Uterus (tissue), 2 donors: Measurements from ENCODE around the gene ZNF469.

Experiments used
- POLR2A ChIP-seq, 2 donors: fragments of 450-650 bp; IDR thresholded peaks; one replicate each; pipeline ENCODE4 v1.6.1; 2016; ENCODE audit warnings: antibody characterized with exemption in 2 of 2, mild to moderate bottlenecking in 1 of 2, moderate library complexity in 1 of 2
- TF ChIP-seq, protein P1 (sequence below), 4 experiments: fragments of 200-600 bp in 2 of 4; fragments of 450-650 bp in 2 of 4; sonication (generic) in 2 of 4; IDR thresholded peaks; one replicate each; pipeline ENCODE4 v1.5.1; 2016 to 2019; ENCODE audit warnings: antibody characterized with exemption in 4 of 4, mild to moderate bottlenecking in 2 of 4, moderate library complexity in 1 of 4

- TF ChIP-seq, protein P1, sequence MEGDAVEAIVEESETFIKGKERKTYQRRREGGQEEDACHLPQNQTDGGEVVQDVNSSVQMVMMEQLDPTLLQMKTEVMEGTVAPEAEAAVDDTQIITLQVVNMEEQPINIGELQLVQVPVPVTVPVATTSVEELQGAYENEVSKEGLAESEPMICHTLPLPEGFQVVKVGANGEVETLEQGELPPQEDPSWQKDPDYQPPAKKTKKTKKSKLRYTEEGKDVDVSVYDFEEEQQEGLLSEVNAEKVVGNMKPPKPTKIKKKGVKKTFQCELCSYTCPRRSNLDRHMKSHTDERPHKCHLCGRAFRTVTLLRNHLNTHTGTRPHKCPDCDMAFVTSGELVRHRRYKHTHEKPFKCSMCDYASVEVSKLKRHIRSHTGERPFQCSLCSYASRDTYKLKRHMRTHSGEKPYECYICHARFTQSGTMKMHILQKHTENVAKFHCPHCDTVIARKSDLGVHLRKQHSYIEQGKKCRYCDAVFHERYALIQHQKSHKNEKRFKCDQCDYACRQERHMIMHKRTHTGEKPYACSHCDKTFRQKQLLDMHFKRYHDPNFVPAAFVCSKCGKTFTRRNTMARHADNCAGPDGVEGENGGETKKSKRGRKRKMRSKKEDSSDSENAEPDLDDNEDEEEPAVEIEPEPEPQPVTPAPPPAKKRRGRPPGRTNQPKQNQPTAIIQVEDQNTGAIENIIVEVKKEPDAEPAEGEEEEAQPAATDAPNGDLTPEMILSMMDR (IDR thresholded peaks at IDR 0.05), result no peak
- no peak for TF ChIP-seq POLR2A (IDR thresholded peaks at IDR 0.05)
Observed at GRCh38 chr16:88428616-88429386, 46.0 kb downstream of the ZNF469 start.
